ENCODE results near the gene ANKRD37. TPM values are rescaled to one million over a fixed set of nuclear protein-coding genes. Genes with fewer than 3 reads are reported as not detected.
A peak's percentile ranks its signal among the peaks of the same experiment; 100 is the strongest.

ANKRD37 gene
- total and polyA plus RNA-seq, 9 of the 15 experiments (the other 6 are each of a cell fraction or from before 2014, with no cell fraction given), result 1.3 to 53.7 (median 3.6) TPM

DNA sequence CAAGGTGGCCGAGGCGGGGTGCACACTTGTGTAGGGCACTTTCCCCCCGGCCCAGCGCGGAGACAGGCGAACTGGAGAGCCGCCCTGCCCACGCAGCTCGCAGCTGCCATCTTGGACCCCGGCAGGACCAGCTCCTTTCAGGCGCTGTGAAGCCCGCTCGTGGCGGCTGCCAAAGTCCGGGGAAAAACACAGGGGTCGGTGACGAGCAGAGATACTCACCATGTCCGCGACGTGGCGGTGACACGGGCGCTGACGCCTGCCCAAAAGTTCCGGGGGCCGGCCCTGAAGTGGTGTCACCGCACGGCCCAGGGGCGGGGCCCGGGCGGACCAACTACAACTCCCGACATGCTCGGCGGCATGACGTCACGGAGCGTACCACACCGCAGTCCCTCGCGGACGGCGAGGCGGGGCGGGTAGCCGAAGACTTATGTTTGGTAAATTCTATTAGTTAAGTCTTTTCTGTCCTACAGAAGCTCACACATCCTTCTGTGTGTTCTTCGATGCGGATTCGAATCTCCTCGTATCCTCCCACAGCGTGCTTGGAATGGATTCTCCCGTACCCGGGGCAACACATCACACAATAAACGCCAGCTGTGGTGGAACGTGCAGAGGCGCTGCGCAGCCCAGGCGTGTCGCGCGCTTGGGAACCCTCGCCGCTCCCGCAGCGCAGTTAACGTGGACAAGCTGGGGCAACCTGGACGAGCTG is 29.2 kb downstream of the ANKRD37 start, which contains the start of gene UFSP2 (continued):
- TF ChIP-seq HCFC1 (IDR thresholded peaks at IDR 0.05; ENCODE audit: low read depth, low read length), result peak; percentile 90
- TF ChIP-seq, protein P1, sequence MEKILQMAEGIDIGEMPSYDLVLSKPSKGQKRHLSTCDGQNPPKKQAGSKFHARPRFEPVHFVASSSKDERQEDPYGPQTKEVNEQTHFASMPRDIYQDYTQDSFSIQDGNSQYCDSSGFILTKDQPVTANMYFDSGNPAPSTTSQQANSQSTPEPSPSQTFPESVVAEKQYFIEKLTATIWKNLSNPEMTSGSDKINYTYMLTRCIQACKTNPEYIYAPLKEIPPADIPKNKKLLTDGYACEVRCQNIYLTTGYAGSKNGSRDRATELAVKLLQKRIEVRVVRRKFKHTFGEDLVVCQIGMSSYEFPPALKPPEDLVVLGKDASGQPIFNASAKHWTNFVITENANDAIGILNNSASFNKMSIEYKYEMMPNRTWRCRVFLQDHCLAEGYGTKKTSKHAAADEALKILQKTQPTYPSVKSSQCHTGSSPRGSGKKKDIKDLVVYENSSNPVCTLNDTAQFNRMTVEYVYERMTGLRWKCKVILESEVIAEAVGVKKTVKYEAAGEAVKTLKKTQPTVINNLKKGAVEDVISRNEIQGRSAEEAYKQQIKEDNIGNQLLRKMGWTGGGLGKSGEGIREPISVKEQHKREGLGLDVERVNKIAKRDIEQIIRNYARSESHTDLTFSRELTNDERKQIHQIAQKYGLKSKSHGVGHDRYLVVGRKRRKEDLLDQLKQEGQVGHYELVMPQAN (IDR thresholded peaks at IDR 0.05; ENCODE audit: borderline replicate concordance), result peak; percentile 88
- TF ChIP-seq, protein P2, sequence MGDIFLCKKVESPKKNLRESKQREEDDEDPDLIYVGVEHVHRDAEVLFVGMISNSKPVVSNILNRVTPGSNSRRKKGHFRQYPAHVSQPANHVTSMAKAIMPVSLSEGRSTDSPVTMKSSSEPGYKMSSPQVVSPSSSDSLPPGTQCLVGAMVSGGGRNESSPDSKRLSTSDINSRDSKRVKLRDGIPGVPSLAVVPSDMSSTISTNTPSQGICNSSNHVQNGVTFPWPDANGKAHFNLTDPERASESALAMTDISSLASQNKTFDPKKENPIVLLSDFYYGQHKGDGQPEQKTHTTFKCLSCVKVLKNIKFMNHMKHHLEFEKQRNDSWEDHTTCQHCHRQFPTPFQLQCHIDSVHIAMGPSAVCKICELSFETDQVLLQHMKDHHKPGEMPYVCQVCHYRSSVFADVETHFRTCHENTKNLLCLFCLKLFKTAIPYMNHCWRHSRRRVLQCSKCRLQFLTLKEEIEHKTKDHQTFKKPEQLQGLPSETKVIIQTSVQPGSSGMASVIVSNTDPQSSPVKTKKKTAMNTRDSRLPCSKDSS (IDR thresholded peaks at IDR 0.05; ENCODE audit: low read depth, partially characterized antibody), result no peak
- TF ChIP-seq NR3C1 (CRISPR knock-in tag; IDR thresholded peaks at IDR 0.05), result no peak
- TF ChIP-seq, protein P3, sequence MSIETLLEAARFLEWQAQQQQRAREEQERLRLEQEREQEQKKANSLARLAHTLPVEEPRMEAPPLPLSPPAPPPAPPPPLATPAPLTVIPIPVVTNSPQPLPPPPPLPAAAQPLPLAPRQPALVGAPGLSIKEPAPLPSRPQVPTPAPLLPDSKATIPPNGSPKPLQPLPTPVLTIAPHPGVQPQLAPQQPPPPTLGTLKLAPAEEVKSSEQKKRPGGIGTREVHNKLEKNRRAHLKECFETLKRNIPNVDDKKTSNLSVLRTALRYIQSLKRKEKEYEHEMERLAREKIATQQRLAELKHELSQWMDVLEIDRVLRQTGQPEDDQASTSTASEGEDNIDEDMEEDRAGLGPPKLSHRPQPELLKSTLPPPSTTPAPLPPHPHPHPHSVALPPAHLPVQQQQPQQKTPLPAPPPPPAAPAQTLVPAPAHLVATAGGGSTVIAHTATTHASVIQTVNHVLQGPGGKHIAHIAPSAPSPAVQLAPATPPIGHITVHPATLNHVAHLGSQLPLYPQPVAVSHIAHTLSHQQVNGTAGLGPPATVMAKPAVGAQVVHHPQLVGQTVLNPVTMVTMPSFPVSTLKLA (conservative IDR thresholded peaks at IDR 0.05), result peak; percentile 95 to 98
- TF ChIP-seq, protein P4, sequence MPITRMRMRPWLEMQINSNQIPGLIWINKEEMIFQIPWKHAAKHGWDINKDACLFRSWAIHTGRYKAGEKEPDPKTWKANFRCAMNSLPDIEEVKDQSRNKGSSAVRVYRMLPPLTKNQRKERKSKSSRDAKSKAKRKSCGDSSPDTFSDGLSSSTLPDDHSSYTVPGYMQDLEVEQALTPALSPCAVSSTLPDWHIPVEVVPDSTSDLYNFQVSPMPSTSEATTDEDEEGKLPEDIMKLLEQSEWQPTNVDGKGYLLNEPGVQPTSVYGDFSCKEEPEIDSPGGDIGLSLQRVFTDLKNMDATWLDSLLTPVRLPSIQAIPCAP (CRISPR knock-in tag; IDR thresholded peaks at IDR 0.05; ENCODE audit: borderline replicate concordance), result no peak
- TF ChIP-seq, protein P5, sequence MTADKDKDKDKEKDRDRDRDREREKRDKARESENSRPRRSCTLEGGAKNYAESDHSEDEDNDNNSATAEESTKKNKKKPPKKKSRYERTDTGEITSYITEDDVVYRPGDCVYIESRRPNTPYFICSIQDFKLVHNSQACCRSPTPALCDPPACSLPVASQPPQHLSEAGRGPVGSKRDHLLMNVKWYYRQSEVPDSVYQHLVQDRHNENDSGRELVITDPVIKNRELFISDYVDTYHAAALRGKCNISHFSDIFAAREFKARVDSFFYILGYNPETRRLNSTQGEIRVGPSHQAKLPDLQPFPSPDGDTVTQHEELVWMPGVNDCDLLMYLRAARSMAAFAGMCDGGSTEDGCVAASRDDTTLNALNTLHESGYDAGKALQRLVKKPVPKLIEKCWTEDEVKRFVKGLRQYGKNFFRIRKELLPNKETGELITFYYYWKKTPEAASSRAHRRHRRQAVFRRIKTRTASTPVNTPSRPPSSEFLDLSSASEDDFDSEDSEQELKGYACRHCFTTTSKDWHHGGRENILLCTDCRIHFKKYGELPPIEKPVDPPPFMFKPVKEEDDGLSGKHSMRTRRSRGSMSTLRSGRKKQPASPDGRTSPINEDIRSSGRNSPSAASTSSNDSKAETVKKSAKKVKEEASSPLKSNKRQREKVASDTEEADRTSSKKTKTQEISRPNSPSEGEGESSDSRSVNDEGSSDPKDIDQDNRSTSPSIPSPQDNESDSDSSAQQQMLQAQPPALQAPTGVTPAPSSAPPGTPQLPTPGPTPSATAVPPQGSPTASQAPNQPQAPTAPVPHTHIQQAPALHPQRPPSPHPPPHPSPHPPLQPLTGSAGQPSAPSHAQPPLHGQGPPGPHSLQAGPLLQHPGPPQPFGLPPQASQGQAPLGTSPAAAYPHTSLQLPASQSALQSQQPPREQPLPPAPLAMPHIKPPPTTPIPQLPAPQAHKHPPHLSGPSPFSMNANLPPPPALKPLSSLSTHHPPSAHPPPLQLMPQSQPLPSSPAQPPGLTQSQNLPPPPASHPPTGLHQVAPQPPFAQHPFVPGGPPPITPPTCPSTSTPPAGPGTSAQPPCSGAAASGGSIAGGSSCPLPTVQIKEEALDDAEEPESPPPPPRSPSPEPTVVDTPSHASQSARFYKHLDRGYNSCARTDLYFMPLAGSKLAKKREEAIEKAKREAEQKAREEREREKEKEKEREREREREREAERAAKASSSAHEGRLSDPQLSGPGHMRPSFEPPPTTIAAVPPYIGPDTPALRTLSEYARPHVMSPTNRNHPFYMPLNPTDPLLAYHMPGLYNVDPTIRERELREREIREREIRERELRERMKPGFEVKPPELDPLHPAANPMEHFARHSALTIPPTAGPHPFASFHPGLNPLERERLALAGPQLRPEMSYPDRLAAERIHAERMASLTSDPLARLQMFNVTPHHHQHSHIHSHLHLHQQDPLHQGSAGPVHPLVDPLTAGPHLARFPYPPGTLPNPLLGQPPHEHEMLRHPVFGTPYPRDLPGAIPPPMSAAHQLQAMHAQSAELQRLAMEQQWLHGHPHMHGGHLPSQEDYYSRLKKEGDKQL (CRISPR knock-in tag; IDR thresholded peaks at IDR 0.05; ENCODE audit: borderline replicate concordance), result no peak
- TF ChIP-seq FOXJ3 (CRISPR knock-in tag; IDR thresholded peaks at IDR 0.05), result peak; percentile 98
- TF ChIP-seq, protein P6, sequence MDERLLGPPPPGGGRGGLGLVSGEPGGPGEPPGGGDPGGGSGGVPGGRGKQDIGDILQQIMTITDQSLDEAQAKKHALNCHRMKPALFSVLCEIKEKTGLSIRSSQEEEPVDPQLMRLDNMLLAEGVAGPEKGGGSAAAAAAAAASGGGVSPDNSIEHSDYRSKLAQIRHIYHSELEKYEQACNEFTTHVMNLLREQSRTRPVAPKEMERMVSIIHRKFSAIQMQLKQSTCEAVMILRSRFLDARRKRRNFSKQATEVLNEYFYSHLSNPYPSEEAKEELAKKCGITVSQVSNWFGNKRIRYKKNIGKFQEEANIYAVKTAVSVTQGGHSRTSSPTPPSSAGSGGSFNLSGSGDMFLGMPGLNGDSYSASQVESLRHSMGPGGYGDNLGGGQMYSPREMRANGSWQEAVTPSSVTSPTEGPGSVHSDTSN (CRISPR knock-in tag; IDR thresholded peaks at IDR 0.05; ENCODE audit: low read depth), result no peak
- TF ChIP-seq, protein P6 (tag; conservative IDR thresholded peaks at IDR 0.05; ENCODE audit: low read depth), result no peak
- peak in 1 of 2 experiments; percentile 88; a peak in 1 of 4 replicates for TF ChIP-seq HDAC1 (IDR thresholded peaks at IDR 0.05)

Measured in K562 (cell line).